Bronchial epithelial cell (primary cell): ENCODE measurements around the gene PLEKHA6. TPM values are rescaled to one million over a fixed set of nuclear protein-coding genes. Genes with fewer than 3 reads are reported as not detected.

Experiments used
- DNase-seq: peaks from one replicate; pipeline ENCODE4 v3.0.0-alpha.2; 2010; ENCODE audit warnings: low read depth
- FAIRE-seq: peaks from 2 replicates; lab custom pipeline; 2011; peaks lifted over from hg19 to GRCh38; lab: Jason Lieb, UNC
- H3K27me3 ChIP-seq: 2 replicates; pipeline ENCODE4 v1.5.1; 2011; ENCODE audit warnings: low read length; ENCODE audit not compliant: control insufficient read depth, insufficient read depth
- H3K36me3 ChIP-seq: 2 replicates; pipeline ENCODE4 v1.5.1; 2011; ENCODE audit warnings: low read length; ENCODE audit not compliant: control insufficient read depth, insufficient read depth
- H3K4me3 ChIP-seq: 2 replicates; pipeline ENCODE4 v1.5.1; 2011; ENCODE audit warnings: mild to moderate bottlenecking, low read depth, low read length, control low read depth
- total RNA-seq: library from RNA; depleted of rRNA; stranded (reverse); fragments of >200 nt; gene quantifications from 2 replicates; pipeline ENCODE4 v1.2.1, GENCODE V29; 2014
- TF ChIP-seq, protein P1 (sequence below): IDR thresholded peaks from 2 replicates; pipeline ENCODE4 v1.5.1; 2011; ENCODE audit warnings: mild to moderate bottlenecking, moderate library complexity, low read length, control low read depth, inconsistent platforms; ENCODE audit not compliant: insufficient read depth, severe bottlenecking

The PLEKHA6 gene
- total RNA-seq, 1 donor from 2014 or later: 2.1 TPM

- TF ChIP-seq, protein P1, sequence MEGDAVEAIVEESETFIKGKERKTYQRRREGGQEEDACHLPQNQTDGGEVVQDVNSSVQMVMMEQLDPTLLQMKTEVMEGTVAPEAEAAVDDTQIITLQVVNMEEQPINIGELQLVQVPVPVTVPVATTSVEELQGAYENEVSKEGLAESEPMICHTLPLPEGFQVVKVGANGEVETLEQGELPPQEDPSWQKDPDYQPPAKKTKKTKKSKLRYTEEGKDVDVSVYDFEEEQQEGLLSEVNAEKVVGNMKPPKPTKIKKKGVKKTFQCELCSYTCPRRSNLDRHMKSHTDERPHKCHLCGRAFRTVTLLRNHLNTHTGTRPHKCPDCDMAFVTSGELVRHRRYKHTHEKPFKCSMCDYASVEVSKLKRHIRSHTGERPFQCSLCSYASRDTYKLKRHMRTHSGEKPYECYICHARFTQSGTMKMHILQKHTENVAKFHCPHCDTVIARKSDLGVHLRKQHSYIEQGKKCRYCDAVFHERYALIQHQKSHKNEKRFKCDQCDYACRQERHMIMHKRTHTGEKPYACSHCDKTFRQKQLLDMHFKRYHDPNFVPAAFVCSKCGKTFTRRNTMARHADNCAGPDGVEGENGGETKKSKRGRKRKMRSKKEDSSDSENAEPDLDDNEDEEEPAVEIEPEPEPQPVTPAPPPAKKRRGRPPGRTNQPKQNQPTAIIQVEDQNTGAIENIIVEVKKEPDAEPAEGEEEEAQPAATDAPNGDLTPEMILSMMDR: no peak
- H3K4me3 ChIP-seq: no peak overlapping the region
- H3K36me3 ChIP-seq: no peaks in the 10 kb centered on the region
- no peak for DNase-seq
- no peaks in the 10 kb centered on the region for H3K27me3 ChIP-seq
- no peak for FAIRE-seq
Observed at GRCh38 chr1:204337583-204337982, 22.1 kb downstream of the PLEKHA6 start.

DNA sequence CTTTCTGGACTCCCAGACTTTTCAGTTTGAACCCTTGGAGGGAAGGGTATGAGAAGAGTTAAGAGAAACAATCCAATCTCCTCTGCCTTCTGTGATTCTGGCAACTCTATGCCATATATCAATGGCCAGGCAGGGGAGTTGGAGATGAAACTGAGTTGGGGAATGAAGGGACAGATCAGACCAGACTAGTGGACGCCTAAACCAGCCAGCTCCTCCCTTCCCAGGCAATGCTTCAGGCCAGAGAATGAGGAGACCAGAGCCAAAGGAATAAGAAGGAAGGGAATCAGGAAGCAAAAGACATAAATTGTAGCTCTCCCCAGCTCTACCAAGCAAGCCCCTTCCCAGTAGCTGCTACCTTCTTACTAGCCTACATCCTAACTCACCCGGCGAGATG is 22.7 kb downstream of the PLEKHA6 start:
- no peak for DNase-seq
- Histone ChIP-seq H3K27me3 (no peaks in the 10 kb centered on the region), H3K4me3 (no peak overlapping the region), H3K36me3 (no peaks in the 10 kb centered on the region)
- FAIRE-seq: no peak
- TF ChIP-seq, protein P1: no peak

DNA sequence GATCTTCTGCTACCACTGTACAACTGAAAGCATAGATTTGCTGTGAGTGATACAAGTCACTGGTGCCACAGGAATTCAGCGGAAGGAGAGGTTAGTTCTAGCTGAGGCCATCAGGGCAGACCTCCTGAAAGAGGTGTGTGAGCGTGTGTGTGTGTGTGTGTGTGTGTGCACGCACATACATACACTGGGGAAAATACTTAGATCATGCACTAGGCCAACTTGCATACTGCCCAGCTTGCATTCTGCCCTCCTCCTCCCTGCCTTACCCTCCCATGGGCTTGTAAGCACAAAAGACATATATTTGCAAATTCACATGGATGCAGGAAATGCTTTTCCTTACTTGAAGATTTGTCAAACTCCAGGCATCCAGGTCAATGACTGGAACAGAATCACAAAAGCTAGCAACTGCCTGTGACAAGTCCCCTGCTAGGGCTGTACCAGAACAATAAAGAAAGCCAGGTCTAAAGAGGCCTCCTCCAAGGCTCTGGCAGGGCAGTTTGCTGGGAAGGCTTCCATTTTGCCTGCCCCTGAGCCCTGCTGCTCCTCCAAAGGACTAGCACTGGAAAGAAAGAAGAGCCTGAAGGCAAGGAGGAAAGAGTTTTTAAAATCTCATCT is 23.2 kb downstream of the PLEKHA6 start:
- TF ChIP-seq, protein P1: no peak
- no peak for DNase-seq
- FAIRE-seq: no peak
- Histone ChIP-seq H3K36me3 (no peaks in the 10 kb centered on the region), H3K4me3 (no peak overlapping the region), H3K27me3 (no peaks in the 10 kb centered on the region)

GRCh38 chr1:204335533-204335932 is 24.2 kb downstream of the PLEKHA6 start:
- FAIRE-seq (no peak), DNase-seq (no peak)
- no peaks in the 10 kb centered on the region for H3K27me3 ChIP-seq
- TF ChIP-seq, protein P1: no peak
- no peak overlapping the region for H3K4me3 ChIP-seq
- no peaks in the 10 kb centered on the region for H3K36me3 ChIP-seq

DNA sequence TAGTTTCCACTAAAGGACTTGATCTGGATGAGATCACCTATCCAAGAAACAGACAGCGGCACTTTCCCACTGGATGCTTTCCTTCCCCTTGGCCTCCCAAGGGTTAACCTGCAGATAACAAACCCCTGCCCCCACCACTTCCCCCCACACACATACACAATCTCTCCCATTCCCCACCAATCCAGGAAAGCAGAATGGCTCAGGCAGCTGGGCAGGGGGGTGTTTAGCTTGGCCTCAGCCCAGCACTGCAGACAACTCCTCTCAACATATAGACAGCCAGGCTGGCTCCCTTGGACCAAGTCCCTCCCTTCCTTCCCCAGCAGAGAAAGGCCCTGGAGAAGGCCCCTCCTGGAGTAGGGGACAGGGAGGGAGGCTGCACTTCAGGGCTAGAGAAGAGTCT is 24.6 kb downstream of the PLEKHA6 start:
- FAIRE-seq (no peak), DNase-seq (no peak)
- H3K36me3 ChIP-seq: no peaks in the 10 kb centered on the region
- no peaks in the 10 kb centered on the region for H3K27me3 ChIP-seq
- no peak overlapping the region for H3K4me3 ChIP-seq
- TF ChIP-seq, protein P1: no peak

GRCh38 chr1:204334455-204334854 is 25.3 kb downstream of the PLEKHA6 start:
- TF ChIP-seq, protein P1: no peak
- no peaks in the 10 kb centered on the region for H3K27me3 ChIP-seq
- FAIRE-seq (no peak), DNase-seq (no peak)
- no peak overlapping the region for H3K4me3 ChIP-seq
- no peaks in the 10 kb centered on the region for H3K36me3 ChIP-seq
